GM21619 (cell line): Measurements from ENCODE around the gene NDUFAF2.

Source experiments
- ATAC-seq: cut with Tn5 transposase; IDR thresholded peaks from one replicate; pipeline ENCODE4 v1.9.1; 2021; ENCODE audit not compliant: unreplicated experiment

The NDUFAF2 gene

DNA sequence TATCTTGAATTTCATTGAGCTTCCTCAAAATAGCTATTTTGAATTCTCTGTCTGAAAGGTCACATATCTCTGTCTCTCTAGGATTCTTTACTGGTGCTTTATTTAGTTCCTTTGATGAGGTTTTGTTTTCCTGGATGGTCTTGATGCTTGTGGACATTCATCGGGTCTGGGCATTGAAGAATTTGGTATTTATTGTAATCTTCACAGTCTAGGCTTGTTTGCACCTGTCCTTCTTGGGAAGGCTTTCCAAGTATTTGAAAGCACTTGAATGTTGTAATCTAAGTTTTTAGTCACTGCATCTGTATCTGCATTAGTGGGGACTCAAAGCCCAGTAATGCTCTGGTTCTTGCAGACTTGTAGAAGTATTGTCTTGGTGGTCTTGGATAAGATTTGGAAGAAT lies 169.4 kb downstream of the NDUFAF2 start:
- no peak for ATAC-seq

DNA sequence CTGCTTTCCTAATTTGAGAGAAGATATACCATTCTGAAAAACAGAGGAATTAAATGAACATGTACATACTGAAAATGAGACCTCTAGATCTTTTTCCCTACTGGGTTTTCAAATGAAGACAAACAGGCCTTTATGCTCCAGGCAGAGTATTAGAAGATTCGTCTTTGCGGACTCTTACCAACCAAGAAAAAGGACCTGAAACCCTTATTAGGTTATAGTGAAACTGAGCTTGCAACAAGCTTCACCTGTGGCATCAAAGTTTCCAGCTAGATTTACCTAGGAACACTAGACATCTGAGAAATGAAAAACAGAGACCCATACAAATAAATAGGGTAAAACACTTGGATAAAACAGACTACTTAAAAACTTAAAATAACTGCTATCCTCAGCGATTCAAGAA lies 171.0 kb downstream of the NDUFAF2 start:
- ATAC-seq: no peak

DNA sequence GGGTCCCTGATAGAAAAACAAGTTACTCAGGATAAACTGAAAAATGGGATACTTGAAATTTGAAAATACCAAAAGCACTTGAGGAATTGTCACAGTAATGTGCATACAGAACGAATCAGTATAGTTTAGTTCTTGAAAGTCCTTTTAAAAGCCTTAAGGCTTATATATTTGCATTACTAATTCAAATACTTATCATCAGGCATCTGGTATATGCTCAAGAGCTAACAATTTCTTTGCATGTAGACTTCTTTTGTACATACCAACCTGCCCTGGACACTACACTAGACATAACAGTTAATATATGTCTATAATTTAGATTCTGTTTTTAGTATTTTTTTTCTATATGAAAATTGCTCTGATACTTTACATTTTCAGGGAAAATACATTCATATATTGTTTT lies 174.1 kb downstream of the NDUFAF2 start:
- no peak for ATAC-seq

DNA sequence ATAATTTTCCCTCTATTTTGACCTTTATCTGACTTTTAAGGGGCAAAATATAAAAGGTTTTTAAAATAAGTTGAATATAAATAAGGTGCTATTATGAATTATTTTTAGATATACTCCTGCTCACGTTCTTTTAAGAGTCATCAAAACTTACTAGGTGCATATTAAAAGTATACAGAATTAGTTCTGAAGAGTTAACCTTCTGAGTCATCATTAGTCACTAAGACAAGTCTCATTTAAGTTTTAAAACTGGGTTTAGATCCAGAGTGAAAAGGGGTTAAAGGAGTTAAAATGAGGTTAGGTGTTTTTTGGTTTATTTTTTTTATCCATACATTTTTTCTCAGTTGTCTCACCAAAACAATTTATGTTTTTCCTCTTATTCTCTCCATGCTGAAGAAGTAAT lies 175.5 kb downstream of the NDUFAF2 start:
- ATAC-seq: no peak

DNA sequence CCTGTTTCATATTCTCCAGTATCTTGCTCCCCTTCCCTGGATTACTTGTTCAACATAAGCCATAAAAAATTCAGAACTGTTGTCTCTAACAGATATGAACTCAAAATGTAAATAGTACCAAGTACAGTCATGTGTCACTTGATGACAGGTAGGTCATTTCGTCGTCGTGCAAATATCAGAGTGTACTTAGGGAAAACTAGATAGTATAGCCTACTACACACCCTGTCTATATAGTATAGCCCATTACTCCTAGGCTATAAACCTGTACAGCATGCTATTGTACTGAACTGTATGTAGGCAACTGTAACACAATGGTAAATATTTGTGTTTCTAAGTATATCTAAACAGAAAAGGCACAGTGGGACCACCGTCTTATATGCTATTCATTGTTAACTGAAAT lies 178.1 kb downstream of the NDUFAF2 start:
- no peak for ATAC-seq

DNA sequence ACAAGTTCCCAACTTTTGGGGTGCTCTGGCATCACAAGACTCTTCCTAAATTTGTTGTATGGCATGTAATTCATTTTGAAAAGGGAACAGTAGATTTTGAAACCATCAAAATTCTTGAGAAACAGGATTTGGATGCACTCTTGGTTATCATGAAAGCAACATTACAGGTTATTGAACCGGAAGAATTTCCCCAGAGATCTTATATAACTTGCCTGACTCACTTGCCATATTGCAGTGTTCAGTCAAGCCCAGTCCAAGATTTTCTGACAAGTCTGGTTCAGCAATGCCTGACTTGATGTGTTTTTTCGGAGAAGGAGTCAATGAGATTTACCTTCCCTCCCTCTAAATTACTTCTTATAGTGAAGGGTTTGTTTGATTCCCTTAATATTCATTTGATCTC lies 185.3 kb downstream of the NDUFAF2 start:
- no peak for ATAC-seq

DNA sequence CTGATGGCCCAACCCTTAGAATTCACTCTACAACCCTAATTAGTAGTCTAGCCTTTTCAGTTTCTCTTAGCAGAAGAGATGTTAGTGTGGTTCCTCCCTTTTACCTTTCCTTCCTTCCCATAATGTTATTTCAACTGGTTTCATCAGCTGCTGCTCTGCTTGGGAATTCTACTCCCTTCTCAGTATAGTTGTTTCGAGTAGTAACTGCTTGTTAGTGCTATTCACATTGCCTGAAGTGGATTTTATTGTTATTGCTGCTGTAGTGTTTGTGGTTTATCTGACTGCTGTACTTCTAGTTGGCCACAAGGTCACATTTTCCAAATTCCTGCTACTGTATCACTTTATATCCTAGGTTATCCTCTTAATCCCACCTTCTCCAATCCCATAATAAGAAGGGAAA lies 187.6 kb downstream of the NDUFAF2 start:
- no peak for ATAC-seq

DNA sequence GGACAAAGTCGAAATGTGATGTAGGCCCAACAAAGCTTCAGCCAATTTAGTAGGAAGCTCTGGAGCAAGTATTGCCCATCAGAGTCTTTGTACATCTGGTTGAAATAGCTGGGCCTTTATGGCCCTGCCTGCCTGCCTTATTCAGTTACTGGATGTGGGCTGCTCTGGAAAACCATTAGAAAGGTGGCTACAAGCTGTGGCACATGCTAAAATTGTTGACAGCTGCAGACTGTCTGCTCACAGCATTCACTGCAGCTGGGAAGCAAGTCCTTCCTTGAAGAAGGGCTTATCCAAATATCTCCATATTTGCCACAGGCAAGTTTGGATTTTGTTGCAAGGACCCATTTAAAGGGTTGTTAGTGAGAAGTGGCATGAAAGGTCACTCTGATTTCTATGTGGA lies 192.8 kb downstream of the NDUFAF2 start:
- ATAC-seq: no peak

DNA sequence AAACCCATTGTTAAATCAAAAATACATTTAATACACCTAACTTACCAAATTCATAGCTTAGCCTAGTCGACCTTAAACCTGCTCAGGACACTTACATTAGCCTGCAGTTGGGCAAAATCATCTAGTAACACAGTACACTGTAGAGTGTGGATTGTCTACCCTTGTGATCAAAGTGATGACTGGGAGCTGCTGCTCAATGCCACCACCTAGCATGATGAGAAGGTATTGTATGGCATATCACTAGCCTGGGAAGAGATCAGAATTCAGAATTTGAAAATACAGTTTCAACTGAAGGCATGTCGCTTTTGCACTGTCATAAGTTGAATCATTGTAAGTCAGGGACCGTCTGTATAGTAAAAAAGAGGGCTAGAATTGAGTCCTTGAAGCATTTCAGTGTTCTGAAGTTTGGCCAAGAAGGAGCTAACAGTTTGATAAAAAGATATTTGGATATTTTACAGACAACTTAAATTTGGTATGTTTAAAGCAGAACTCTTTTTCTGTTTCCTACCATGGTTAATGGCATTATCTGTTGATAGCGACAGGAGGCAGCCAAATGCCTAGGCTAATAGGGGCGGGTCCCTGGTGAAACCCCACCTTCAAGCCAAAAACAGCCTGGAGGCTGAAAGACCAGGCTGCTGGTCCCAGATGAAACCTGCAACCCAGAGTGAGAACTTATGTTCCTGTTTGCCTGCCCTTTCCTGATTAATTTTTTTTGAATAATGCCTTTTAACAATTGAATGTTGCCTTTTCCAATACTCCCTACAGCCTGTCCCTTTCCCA lies 194.3 kb downstream of the NDUFAF2 start:
- no peak for ATAC-seq

DNA sequence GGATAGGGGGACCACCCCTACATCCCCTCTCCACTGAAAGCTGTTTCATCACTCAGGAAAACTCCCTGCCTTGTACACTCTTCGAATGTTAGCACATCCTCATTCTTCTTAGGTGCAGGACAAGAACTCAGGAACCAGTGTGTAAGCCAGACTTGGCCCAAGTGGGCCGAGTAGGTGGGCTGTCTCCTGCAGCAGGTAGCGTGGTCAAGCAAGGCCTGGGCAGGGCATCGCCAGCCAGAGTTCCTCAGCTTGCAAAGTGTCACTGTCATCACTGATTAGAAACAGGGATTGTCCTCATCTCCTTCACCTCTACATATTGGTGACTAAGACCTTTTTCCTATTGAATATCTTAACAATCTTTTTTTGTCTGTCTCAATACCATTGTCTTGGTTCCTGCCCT lies 194.9 kb downstream of the NDUFAF2 start:
- ATAC-seq: no peak

DNA sequence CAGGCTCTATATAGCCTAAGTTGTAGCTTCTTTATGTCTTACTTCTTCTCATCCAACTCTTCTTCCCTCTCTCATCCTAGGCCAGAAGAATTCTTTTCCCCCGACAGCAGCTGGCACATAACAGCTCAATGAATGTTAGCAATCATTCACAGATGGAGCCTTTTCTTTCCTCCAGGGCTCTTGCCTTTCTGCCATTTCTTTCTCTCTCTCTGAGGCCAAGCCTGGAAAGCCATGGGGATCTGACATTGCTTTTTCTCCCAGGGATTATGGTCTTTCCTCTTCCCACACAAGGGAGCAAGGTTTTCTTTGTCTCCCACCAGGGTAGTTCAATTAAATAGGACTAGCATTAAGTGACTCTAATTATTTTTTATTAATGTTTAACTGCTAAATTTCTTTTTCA lies 196.8 kb downstream of the NDUFAF2 start:
- no peak for ATAC-seq

DNA sequence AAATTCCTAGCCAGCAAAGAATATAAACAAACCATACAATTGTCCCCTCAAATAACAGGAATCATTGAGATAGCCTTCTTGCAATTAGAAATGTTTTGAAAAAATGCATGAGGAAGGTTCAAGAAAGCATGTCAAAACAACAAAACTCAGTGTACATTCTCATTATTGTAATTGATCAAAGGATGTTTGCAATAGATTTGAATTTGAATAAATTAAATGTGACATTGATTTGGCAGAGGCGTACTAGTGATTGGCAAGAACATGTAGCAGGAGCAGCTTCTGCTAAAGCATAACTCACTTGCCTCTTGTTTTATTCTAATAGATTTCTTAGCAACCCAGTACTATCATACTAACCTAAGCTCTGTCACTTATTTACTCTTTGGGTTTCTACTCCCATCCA lies 197.4 kb downstream of the NDUFAF2 start:
- ATAC-seq: no peak

DNA sequence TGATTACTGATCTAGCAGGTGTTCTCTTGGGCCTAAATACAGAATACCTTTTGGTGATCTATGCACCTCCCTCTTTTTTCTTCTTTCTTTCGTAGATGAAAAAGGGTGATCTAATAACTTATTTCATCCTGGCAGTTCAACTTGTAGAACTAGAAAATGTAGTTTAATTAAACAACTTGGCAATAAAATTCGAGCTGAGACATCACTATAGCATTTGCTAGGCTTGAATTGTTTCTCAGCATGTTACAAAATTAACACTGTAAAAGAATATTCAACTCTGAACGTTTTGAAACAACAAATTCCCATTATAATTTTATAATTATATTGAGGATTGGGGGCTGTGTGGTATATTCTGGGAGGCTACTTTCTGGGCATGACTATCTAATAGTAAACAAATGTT lies 197.8 kb downstream of the NDUFAF2 start:
- no peak for ATAC-seq

DNA sequence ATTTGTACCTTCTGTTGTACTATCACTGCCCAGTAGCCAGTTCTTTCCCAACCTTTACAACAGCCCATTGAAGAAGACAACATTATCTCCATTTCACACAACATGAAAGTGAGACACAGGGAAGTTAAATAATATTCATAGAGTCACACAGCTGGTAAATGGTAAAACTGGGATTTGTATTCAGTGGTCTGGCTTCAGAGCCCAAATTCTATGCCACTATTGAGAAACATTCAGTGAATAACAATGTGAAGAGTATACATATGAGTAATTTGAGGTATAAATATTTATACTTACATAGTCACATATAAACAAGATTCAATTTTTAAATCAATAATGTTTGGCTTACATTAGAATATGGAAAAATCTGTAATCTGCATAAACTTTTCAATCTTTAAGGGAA lies 203.5 kb downstream of the NDUFAF2 start:
- no peak for ATAC-seq

DNA sequence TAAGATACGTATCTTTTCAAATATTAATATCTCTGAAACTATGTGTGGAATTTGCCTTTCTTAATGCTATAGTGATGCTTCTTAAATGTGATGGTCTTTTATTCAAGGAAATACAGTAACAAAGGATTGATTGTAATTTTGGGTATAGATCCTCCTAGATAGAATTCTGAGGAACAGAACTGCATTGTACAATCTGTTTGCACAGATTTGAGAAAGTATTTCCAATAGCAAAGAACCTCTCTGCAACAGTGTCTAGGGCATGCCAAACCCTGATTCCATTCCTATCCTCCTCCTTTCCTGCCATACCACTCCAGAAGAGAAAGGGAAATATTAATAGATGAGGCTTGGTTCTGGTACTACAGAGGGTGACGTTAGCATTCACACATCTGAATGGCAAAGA lies 206.9 kb downstream of the NDUFAF2 start:
- ATAC-seq: no peak

DNA sequence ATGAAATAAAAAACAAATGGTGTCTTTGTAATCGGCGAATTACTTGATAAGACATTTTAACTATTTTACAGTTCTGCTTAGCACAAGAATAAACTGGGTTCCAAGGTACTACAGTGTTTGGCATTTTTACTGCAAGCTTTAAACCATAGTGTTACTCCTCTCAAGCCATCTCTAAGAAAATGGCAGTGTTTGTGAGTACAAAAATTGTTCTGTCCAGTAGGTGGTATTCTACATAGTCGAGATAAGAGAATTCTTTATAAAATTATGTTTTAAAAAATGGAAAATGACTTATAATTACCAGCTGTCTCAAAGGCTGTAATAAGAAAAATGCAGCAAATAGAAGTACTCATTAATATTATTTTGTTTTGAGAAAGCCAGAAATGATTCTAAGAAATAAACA lies 214.1 kb downstream of the NDUFAF2 start:
- ATAC-seq: no peak

DNA sequence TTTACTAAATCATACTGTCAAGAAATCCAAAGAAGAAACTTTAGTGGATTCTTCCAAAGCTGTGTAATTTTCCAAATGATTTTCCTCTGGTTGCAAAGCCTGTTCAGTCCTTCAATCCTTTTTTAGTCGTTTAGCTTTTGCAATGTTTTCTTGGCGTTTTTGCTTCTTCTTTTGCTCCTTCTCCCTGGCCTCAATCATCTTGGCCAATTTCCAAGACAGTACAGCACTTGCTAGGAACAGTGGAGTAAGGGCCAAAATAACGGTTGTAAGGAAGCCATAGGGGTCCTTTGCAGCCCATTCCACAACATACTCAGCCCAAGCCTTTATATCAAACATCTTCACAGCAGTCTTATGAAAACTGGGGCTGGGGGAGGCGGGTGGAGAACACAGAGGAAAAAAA lies 214.8 kb downstream of the NDUFAF2 start:
- no peak for ATAC-seq

DNA sequence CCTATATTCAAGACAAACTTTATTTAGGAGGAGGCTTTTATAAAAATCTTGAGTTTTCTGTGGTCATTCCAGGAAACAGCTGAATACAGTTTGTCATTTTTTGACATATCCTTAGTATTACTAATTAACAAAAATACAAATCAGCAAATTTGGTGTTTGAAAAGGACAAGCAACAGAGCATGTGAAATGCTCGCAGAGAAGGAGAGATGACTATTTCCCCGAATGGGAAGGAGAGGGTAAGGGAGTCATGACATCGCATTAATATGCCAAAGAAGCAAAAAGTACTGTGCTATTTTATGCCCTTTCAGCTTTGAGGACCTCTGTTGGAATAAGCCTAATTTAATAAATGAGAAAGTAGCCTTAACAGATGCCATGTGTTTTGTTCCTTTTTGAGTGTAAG lies 215.5 kb downstream of the NDUFAF2 start:
- ATAC-seq: no peak

DNA sequence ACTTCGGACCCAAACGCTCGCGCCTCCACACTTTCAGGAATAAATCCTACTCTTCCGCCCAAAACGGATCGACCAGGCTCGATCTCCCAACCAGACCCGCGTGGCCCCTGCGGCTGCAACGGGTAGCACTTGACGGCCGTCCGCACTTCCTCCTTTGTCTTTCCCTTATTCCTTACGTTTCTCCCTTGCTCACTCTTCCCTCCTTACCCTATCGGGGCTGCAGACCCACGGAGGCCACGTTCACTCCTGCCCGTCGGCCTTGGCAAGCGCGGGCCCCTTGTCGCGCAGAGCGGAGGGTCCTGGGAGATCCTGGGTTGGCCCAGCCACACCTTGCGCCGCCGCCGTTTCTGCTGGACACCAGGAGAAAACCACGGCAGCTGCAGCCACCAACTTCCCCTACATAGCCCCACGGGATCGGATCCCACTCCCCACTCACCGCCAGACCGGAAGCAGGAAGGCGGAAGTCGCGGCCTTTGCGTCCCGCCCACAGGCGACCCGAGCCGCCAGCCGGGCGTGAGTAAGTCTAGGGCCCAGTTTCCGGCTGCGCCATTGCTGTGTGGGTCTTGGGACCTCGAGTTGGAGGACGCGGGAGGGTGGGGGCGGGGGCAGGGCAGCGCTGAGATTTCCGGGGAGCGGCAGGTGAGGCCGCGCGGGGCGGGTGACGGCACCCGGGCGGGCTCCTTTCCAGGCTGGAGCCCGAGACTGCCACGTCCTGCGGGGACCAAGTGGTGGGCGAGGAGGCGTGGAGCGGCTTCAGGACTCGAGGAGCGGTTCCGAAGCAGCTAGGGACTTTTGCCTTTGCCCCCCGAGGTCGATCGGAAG lies 217.2 kb downstream of the NDUFAF2 start, which contains the start of gene SMIM15:
Gene SMIM15, minus strand, starts transcription at position 459 of the 822 bp plus-strand sequence. CDS start 2,297 bp downstream, outside the sequence.
- ATAC-seq: peak; percentile 94

DNA sequence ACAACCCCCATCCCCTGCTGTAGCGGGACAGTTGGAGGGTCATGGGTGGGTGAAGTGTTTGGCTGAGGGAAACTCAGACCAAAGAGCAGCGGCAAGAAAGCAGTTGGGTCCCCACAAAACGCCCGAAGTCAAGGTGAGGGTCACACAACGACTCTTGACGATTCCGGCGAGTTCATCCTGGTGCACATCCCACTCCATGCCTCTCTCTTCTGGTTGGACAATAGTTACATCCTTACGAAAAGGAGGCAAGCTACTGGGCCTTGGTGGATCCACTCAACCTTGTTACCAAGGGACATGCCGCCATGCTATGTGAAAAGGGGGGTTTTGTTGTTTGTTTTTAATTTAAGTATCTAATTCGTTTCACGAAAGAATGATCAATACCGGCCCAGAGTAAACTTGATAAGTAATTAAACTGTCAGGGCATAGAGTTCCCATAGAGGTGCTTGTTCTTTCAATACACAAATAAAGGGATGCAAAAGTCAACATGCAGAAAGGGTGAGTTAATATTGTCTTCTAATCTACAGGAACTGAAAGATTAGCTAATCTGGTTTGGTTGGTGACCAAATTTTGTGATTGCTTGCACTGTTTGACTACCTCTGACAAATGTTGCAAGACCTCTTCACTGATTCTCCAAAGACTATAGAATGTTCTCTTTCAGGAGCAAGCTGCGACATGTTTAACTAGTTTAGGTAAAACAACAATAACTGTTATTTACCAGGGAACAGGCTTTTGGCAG lies 218.0 kb downstream of the NDUFAF2 start:
- no peak for ATAC-seq

DNA sequence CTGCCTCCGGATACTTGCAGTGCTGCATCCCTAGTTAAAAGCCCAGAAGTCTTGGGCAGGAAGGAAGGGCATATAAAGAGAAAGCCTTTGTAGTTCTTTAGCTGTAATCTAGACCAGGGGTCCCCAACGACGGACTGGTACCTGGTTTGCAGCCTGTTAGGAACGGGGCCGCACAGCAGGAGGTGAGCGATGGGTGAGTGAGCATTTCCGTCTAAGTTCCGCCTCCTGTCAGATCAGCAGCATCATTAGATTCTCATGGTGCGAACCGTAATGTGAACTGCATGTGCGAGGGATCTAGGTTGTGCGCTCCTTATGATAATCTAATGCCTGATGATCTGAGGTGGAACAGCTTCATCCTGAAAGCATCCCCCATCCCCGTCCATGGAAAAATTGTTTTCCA lies 218.9 kb downstream of the NDUFAF2 start:
- ATAC-seq: no peak

DNA sequence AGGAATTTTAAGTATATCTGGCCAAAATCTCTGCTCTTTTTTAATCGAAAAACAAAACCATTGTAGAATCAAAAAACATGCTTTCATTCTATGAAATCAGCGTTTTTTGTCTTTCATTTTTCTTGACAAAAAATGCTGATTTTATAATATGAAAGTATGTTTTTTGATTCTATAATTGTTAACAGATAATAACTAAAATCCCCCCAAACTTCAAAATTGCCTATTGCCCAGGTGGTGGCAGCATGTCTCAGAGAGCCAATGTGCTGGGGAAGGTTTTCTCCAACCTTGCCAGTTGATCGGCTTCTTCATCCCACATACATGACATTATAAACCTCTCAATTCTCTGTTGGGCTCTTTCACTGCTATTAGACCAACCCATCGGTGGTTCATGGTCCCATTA lies 222.4 kb downstream of the NDUFAF2 start:
- no peak for ATAC-seq
